NT2/D1 (cell line): ENCODE measurements around the gene LZTR1.

Experiments used
- DNase-seq: peaks from one replicate; pipeline ENCODE4 v3.0.0-alpha.2; 2011; ENCODE audit warnings: low read depth, low spot score
- H3K27me3 ChIP-seq: 2 replicates; pipeline ENCODE4 v1.6.0; 2011; ENCODE audit warnings: mild to moderate bottlenecking; ENCODE audit not compliant: insufficient read length, insufficient read depth
- H3K36me3 ChIP-seq: 2 replicates; pipeline ENCODE4 v1.6.1; 2011; ENCODE audit warnings: mild to moderate bottlenecking, low read length, mixed read lengths; ENCODE audit not compliant: insufficient read depth, insufficient read length
- H3K4me1 ChIP-seq: 2 replicates; pipeline ENCODE4 v1.5.1; 2011; ENCODE audit not compliant: insufficient read depth, insufficient read length
- H3K4me3 ChIP-seq: 2 replicates; pipeline ENCODE4 v1.5.1; 2011; ENCODE audit warnings: low read depth; ENCODE audit not compliant: insufficient read length
- H3K9ac ChIP-seq: 2 replicates; pipeline ENCODE4 v1.6.0; 2011; ENCODE audit warnings: low read depth; ENCODE audit not compliant: insufficient read length
- H3K9me3 ChIP-seq: 2 replicates; pipeline ENCODE4 v1.5.1; 2011; ENCODE audit warnings: mild to moderate bottlenecking, low read length; ENCODE audit not compliant: insufficient read depth
- SUZ12 ChIP-seq: IDR thresholded peaks from 2 replicates; pipeline ENCODE4 v1.6.1; 2011; ENCODE audit not compliant: insufficient read length, insufficient read depth; ENCODE audit errors: extremely low read depth
- YY1 ChIP-seq: IDR thresholded peaks from 2 replicates; pipeline ENCODE4 v1.6.1; 2011; ENCODE audit not compliant: insufficient read length, insufficient read depth
- ZNF274 ChIP-seq: IDR thresholded peaks from 2 replicates; pipeline ENCODE4 v1.6.1; 2011; ENCODE audit warnings: mild to moderate bottlenecking, low read depth, low read length

Gene LZTR1

DNA sequence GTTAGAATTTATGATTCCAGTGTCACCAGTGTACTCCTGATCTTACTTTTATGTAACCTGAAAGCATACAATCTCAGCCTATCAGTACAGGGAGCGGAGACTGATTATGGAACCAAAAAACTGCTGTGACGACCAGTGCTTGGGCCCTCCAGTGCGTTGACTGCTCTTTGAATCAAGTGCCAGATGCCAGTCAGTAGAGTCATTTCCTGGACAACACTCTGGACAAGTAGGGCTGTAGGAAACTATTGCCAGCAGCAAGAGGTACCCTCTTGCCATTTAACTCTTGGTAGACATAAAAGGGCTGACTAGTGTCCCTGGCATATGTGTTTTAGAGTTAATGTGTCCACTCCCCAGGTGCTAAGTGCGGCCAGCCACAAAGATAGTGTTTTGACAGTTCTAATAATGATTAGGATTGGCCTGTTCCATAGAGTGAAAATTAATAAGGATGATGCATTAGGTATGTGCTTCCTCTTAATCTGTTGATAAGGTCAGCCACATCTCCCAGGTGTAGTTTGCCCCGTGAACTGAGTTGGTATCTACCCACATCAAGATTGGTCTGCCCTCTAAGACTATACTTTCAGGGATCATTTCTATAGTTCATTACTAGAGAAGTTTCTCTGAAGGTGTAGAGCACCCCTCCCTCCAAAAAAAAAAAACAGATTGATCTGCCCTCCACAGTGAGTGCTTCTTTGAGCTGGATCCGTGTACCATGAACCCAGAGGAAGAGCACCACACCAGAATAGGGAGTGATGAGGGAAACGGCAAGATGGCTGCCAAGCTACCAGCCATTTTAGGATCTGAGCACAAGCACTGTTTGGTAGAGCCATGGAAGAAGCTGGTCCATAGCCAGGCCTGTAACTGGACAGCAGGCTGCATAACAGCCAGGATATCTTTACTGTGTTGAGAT is 35.8 kb upstream of the LZTR1 start:
- H3K4me3 ChIP-seq, result no peak overlapping the region
- no peak for TF ChIP-seq ZNF274
- no peak for TF ChIP-seq YY1
- no peak for TF ChIP-seq SUZ12
- no peaks in the 10 kb centered on the region for H3K4me1 ChIP-seq
- no peaks in the 10 kb centered on the region for H3K9me3 ChIP-seq
- no peaks in the 10 kb centered on the region for H3K27me3 ChIP-seq
- DNase-seq, result no peak
- H3K9ac ChIP-seq, result no peak overlapping the region
- H3K36me3 ChIP-seq, result peaks cover 60% of the 10 kb centered on the region

DNA sequence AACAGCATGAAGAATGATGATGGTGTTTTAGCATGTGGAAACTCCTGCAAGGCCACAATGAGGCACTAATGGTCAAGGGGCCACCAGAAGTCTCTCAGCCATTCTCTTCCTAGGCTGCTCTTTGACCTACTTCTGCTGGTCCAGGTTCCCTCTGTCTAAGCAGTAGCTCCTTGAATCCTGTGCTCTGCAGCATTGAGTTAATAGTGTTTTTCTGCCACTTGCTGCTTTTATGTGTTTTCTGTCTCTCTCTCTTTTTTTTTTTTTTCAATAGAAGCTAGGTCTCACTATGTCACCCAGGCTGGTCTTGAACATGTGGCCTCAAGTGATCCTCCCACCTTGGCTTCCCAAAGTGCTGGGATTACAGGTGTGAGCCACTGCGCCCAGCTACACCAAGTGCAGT is 35.1 kb upstream of the LZTR1 start:
- no peaks in the 10 kb centered on the region for H3K9me3 ChIP-seq
- H3K36me3 ChIP-seq, result peaks cover 64% of the 10 kb centered on the region
- H3K27me3 ChIP-seq, result no peaks in the 10 kb centered on the region
- H3K9ac ChIP-seq, result no peak overlapping the region
- H3K4me1 ChIP-seq, result no peaks in the 10 kb centered on the region
- no peak for DNase-seq
- H3K4me3 ChIP-seq, result no peak overlapping the region
- no peak for TF ChIP-seq YY1
- TF ChIP-seq SUZ12, result no peak
- no peak for TF ChIP-seq ZNF274

DNA sequence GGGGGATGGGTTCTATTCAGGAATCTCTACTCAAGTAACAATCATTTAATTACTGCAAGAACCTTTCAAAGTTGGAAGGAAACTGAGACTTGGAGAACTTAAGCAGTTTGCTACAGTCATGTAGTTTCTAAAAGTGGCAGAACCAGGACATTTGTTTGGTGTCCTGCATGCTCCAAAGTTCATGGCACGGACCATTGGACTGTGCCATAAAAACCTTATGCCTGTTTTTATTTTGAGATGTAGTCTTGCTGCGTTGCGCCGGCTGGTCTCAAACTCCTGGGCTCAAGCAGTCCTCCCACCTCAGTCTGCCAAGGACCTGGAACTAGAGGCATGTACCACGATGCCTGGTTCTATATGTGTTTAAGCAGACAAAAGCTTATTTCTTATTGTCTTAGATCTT is 33.6 kb upstream of the LZTR1 start:
- H3K9me3 ChIP-seq, result no peaks in the 10 kb centered on the region
- peaks cover 74% of the 10 kb centered on the region for H3K36me3 ChIP-seq
- H3K9ac ChIP-seq, result no peak overlapping the region
- H3K27me3 ChIP-seq, result no peaks in the 10 kb centered on the region
- H3K4me1 ChIP-seq, result no peaks in the 10 kb centered on the region
- no peak overlapping the region for H3K4me3 ChIP-seq
- no peak for DNase-seq
- no peak for TF ChIP-seq SUZ12
- TF ChIP-seq ZNF274, result no peak

DNA sequence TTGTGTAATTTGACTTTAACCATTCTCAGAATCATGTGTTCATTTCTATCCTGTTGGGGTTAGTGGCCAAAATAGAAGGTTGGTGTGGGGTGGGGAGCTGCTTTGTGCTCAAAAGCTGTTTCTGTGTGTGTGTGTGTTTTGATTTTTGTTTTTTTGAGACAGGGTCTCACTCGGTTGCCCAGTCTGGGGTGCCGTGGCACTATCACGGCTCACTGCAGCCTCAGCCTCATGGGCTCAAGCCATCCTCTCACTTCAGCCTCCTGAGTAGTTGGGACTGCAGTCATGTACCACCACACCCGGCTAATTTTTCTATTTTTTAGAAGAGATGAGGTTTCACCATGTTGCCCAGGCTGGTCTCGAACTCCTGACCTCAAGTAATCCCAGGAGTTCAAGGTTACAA is 33.1 kb upstream of the LZTR1 start:
- no peaks in the 10 kb centered on the region for H3K27me3 ChIP-seq
- TF ChIP-seq SUZ12 (no peak), ZNF274 (no peak), YY1 (no peak)
- no peaks in the 10 kb centered on the region for H3K4me1 ChIP-seq
- H3K36me3 ChIP-seq, result peaks cover 75% of the 10 kb centered on the region
- no peak for DNase-seq
- no peak overlapping the region for H3K9ac ChIP-seq
- no peaks in the 10 kb centered on the region for H3K9me3 ChIP-seq
- H3K4me3 ChIP-seq, result no peak overlapping the region

DNA sequence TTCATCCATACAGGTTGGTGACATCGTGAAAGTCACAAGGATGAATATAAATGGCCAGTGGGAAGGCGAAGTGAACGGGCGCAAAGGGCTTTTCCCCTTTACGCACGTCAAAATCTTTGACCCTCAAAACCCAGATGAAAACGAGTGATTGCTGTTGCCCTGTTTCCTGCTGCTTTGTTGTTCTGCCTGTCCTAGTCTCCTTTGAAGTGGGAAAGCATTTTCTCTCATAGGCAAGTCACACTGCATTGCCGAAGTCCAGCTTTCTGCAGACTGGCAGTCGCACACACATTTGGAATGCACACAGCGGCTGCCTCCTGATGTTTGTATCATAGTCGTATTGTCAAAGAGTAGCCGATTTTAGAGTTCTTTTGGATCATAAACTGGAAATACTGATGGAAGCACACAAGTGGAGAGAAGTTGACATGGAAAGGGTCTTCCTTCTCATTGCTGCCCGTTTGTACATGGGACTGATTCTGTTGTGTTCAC is 32.4 kb upstream of the LZTR1 start:
- H3K27me3 ChIP-seq, result no peaks in the 10 kb centered on the region
- H3K9me3 ChIP-seq, result no peaks in the 10 kb centered on the region
- no peaks in the 10 kb centered on the region for H3K4me1 ChIP-seq
- peaks cover 78% of the 10 kb centered on the region for H3K36me3 ChIP-seq
- no peak overlapping the region for H3K9ac ChIP-seq
- DNase-seq, result no peak
- no peak overlapping the region for H3K4me3 ChIP-seq
- no peak for TF ChIP-seq YY1
- no peak for TF ChIP-seq SUZ12
- no peak for TF ChIP-seq ZNF274

DNA sequence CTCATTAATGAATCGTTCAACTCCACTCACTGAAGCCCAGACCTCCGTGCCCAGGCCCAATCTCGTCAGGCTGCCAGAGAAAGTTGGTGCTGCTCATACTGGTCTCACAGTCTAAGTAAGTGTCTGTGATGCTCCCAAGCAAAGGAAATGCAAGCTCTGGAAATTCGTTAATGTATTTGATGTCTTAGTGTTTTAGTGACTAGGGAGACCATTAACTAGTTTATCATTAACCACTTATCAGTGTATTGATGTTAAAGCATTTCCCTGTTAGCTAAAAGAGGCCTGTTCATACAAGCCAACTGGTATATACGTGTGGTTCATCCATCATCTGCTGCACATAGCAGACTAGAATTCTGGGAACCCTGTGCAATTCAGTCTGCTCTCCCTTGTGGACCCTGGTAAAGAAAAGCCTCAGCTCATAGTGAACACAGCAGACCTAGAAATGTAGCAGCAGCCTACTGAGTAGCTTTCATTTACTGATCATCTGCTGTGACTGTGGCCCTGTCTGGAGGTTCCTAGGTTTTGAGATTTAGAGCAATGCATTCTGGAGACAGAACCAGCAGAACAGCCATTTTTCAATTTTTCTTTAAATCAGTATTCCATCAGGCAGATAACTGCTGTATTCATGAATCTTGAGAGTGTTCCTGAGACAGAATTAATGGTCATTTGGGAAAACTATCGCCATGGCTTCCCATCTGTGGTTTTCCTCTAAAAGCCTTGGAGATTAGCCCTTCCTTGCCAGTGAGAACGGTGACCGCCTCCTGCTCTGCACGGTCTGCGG is 30.8 kb upstream of the LZTR1 start:
- DNase-seq, result no peak
- Histone ChIP-seq H3K4me1 (peaks cover 2% of the 10 kb centered on the region), H3K36me3 (peaks cover 67% of the 10 kb centered on the region), H3K9me3 (no peaks in the 10 kb centered on the region), H3K9ac (no peak overlapping the region), H3K4me3 (no peak overlapping the region), H3K27me3 (no peaks in the 10 kb centered on the region)
- TF ChIP-seq SUZ12 (no peak), YY1 (no peak), ZNF274 (no peak)

DNA sequence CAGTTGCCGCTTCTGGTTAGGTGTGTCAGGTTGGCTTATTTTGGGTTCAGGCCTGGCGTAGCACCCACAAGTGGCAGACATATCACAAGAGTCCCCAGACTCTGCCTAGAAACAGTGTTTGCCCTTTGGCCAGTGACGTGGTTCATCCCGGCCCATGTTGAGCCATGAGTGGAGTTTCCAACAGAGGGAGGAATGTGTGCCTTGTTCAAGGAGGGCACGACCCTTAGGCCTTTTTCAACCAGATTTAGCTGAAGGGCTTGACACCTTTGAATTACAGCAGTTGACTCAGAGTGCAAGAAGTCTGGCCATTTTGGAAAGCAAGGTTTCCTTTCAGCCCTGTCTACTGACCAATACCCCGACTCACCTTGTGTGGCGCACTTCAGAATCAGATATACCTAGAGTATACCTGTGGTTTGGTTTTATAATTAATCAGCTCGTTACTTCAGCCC is 30.1 kb upstream of the LZTR1 start:
- no peaks in the 10 kb centered on the region for H3K27me3 ChIP-seq
- TF ChIP-seq YY1 (no peak), ZNF274 (no peak), SUZ12 (no peak)
- H3K9ac ChIP-seq, result no peak overlapping the region
- H3K9me3 ChIP-seq, result no peaks in the 10 kb centered on the region
- no peak overlapping the region for H3K4me3 ChIP-seq
- peaks cover 63% of the 10 kb centered on the region for H3K36me3 ChIP-seq
- H3K4me1 ChIP-seq, result peaks cover 2% of the 10 kb centered on the region
- DNase-seq, result no peak
